HCT116 (cell line): ENCODE measurements around the gene DNAH9. TPM values are rescaled to one million over a fixed set of nuclear protein-coding genes. Genes with fewer than 3 reads are reported as not detected.

ENCODE experiments used
- ATAC-seq: fragments of 200-7000 bp; cut with Tn5 transposase; 2 replicates; pipeline ENCODE4 v1.9.1; 2020; ENCODE audit warnings: mild to moderate bottlenecking, moderate library complexity
- BruUV-seq: library from RNA; stranded (reverse); fragments of 400-500 nt; replicated peaks from 2 replicates; lab custom pipeline; 2021; lab: Mats Ljungman, UMichigan
- CTCF ChIA-PET: fragments of 300-600 bp; sonication (Branson Sonifier 250); formaldehyde crosslinking; loops from one replicate; lab custom pipeline; 2021; ENCODE audit warnings: antibody characterized with exemption; lab: Charles Lee
- POLR2A ChIA-PET: fragments of 300-600, 350-600 bp; sonication (Branson Sonifier 250); formaldehyde crosslinking; loops from one replicate; lab custom pipeline; 2021; ENCODE audit warnings: antibody characterized with exemption; lab: Charles Lee
- RAD21 ChIA-PET, 2 experiments: fragments of 300-600 bp; sonication (Branson Sonifier 250); formaldehyde crosslinking; loops; one replicate each; lab custom pipeline; 2023; ENCODE audit warnings: low total read pairs in 2 of 2; ENCODE audit not compliant: uncharacterized antibody in 2 of 2, unreplicated experiment in 2 of 2, low non-redundant PET in 1 of 2; lab: Charles Lee
- DNase-seq: peaks from one replicate; pipeline ENCODE4 v3.0.0-alpha.2; 2010; ENCODE audit warnings: low read depth, low spot score
- H2AFZ ChIP-seq: fragments of 200-600 bp; shearing (Covaris generic), sonication (generic); 2 replicates; pipeline ENCODE4 v1.6.1; 2017; ENCODE audit warnings: low read depth, mixed run types, mixed read lengths, antibody characterized with exemption, low read length; ENCODE audit not compliant: poor library complexity, severe bottlenecking
- H3K27ac ChIP-seq: 2 replicates; pipeline ENCODE4 v1.5.1; 2012; ENCODE audit warnings: low read depth, low read length
- H3K27me3 ChIP-seq: fragments of 200-600 bp; sonication (generic); 2 replicates; pipeline ENCODE4 v1.6.1; 2016; ENCODE audit warnings: mixed run types, low read length, mixed read lengths; ENCODE audit not compliant: insufficient read depth
- H3K36me3 ChIP-seq, 2 experiments: fragments of 200-500 bp in 1 of 2; fragments of 200-600 bp in 1 of 2; sonication (Bioruptor generic) in 1 of 2; sonication (generic) in 1 of 2; 2 replicates each; pipeline versions ENCODE4 v1.5.1 to v1.6.1; 2014 to 2016; ENCODE audit warnings: low read length in 2 of 2, inconsistent platforms in 1 of 2, mixed read lengths in 1 of 2, mixed run types in 1 of 2; ENCODE audit not compliant: insufficient read depth in 2 of 2, control insufficient read depth in 1 of 2
- H3K4me1 ChIP-seq, 2 experiments: fragments of 200-600 bp in 1 of 2; sonication (generic) in 1 of 2; 2 replicates each; pipeline versions ENCODE4 v1.5.1 to v1.6.1; 2012 to 2017; ENCODE audit warnings: low read length in 2 of 2, inconsistent platforms in 1 of 2, mild to moderate bottlenecking in 1 of 2, mixed read lengths in 1 of 2, mixed run types in 1 of 2, moderate library complexity in 1 of 2; ENCODE audit not compliant: insufficient read depth in 2 of 2, control insufficient read depth in 1 of 2
- H3K4me2 ChIP-seq: fragments of 200-600 bp; sonication (generic); 2 replicates; pipeline ENCODE4 v1.6.1; 2017; ENCODE audit warnings: mixed run types, low read length, mixed read lengths
- H3K4me3 ChIP-seq, 2 experiments: fragments of 200-600 bp in 1 of 2; sonication (generic) in 1 of 2; replicated peaks in 1 of 2; 2 replicates each; pipeline ENCODE4 v1.5.1; 2011 to 2016; ENCODE audit warnings: low read length in 2 of 2, control low read depth in 1 of 2, low read depth in 1 of 2, mild to moderate bottlenecking in 1 of 2, mixed read lengths in 1 of 2, mixed run types in 1 of 2
- H3K79me2 ChIP-seq: fragments of 200-600 bp; sonication (generic); 2 replicates; pipeline ENCODE4 v1.6.1; 2017; ENCODE audit warnings: mild to moderate bottlenecking, mixed run types, low read length, moderate library complexity, mixed read lengths; ENCODE audit not compliant: insufficient read depth
- H3K9ac ChIP-seq: fragments of 200-600 bp; sonication (generic); 2 replicates; pipeline ENCODE4 v1.6.1; 2016; ENCODE audit warnings: low read length, mixed read lengths
- H3K9me2 ChIP-seq: fragments of 200-600 bp; sonication (generic), shearing (Covaris generic); 2 replicates; pipeline ENCODE4 v1.6.1; 2017; ENCODE audit warnings: mixed run types, mild to moderate bottlenecking, moderate library complexity; ENCODE audit not compliant: insufficient read depth
- H3K9me3 ChIP-seq, 2 experiments: fragments of 200-500 bp in 1 of 2; fragments of 200-600 bp in 1 of 2; sonication (Bioruptor generic) in 1 of 2; sonication (generic) in 1 of 2; 2 replicates each; pipeline ENCODE4 v1.6.1; 2014 to 2017; ENCODE audit warnings: low read length in 2 of 2, mixed read lengths in 2 of 2, inconsistent platforms in 1 of 2, low read depth in 1 of 2, mild to moderate bottlenecking in 1 of 2, mixed run types in 1 of 2, moderate library complexity in 1 of 2; ENCODE audit not compliant: control insufficient read depth in 1 of 2, insufficient read depth in 1 of 2
- H4K20me1 ChIP-seq: fragments of 200-600 bp; sonication (generic), shearing (Covaris generic); 2 replicates; pipeline ENCODE4 v1.6.1; 2017; ENCODE audit warnings: mixed run types, mild to moderate bottlenecking, moderate library complexity; ENCODE audit not compliant: insufficient read depth
- ATF3 ChIP-seq: IDR thresholded peaks from 2 replicates; pipeline ENCODE4 v1.6.1; 2012
- CBX3 ChIP-seq: IDR thresholded peaks from 2 replicates; pipeline ENCODE4 v1.6.1; 2012; ENCODE audit warnings: low read depth
- CEBPB ChIP-seq: IDR thresholded peaks from 2 replicates; pipeline ENCODE4 v1.6.1; 2012; ENCODE audit warnings: low read depth
- EGR1 ChIP-seq: IDR thresholded peaks from 2 replicates; pipeline ENCODE4 v1.6.1; 2012; ENCODE audit warnings: low read depth
- ELF1 ChIP-seq: IDR thresholded peaks from 2 replicates; pipeline ENCODE4 v1.6.1; 2012; ENCODE audit warnings: low read depth, borderline replicate concordance
- EZH2 ChIP-seq: fragments of 200-600 bp; sonication (generic); IDR thresholded peaks from 2 replicates; pipeline ENCODE4 v1.6.1; 2017; ENCODE audit warnings: antibody characterized with exemption, mixed run types
- EZH2phosphoT487 ChIP-seq: fragments of 200-600 bp; IDR thresholded peaks from 2 replicates; pipeline ENCODE4 v1.6.1; 2018; ENCODE audit warnings: antibody characterized with exemption, borderline replicate concordance
- JUND ChIP-seq: IDR thresholded peaks from 2 replicates; pipeline ENCODE4 v1.6.1; 2012
- MAX ChIP-seq: IDR thresholded peaks from 2 replicates; pipeline ENCODE4 v1.6.1; 2012
- POLR2A ChIP-seq: IDR thresholded peaks from 2 replicates; pipeline ENCODE4 v1.7.0; 2011; ENCODE audit warnings: borderline replicate concordance; ENCODE audit not compliant: insufficient read depth, insufficient read length; ENCODE audit errors: extremely low read depth
- POLR2AphosphoS5 ChIP-seq: IDR thresholded peaks from 2 replicates; pipeline ENCODE4 v1.6.1; 2011; ENCODE audit warnings: mild to moderate bottlenecking, low read depth, low read length, moderate library complexity
- RAD21 ChIP-seq: IDR thresholded peaks from 2 replicates; pipeline ENCODE4 v1.6.1; 2012; ENCODE audit warnings: low read depth, mild to moderate bottlenecking
- REST ChIP-seq: IDR thresholded peaks from 2 replicates; pipeline ENCODE4 v1.6.1; 2012; ENCODE audit warnings: low read depth
- SP1 ChIP-seq: IDR thresholded peaks from 2 replicates; pipeline ENCODE4 v1.6.1; 2012; ENCODE audit warnings: low read depth
- SRF ChIP-seq: IDR thresholded peaks from 2 replicates; pipeline ENCODE4 v1.6.1; 2012; ENCODE audit warnings: low read depth
- TCF7L2 ChIP-seq: IDR thresholded peaks from 2 replicates; pipeline ENCODE4 v1.7.0; 2011; ENCODE audit warnings: borderline replicate concordance, inconsistent platforms; ENCODE audit not compliant: insufficient read depth, insufficient read length; ENCODE audit errors: extremely low read depth
- ZBTB33 ChIP-seq: IDR thresholded peaks from 2 replicates; pipeline ENCODE4 v1.6.1; 2011; ENCODE audit warnings: mild to moderate bottlenecking, low read length, moderate library complexity; ENCODE audit not compliant: insufficient replicate concordance; ENCODE audit errors: extremely low read depth
- intact Hi-C: fragments of 100-400 bp; cut with micrococcal nuclease; formaldehyde crosslinking; loops from 2 replicates; pipeline ENCODE4 v1.10.0; 2022
- total RNA-seq: library from RNA; stranded (reverse); gene quantifications from one replicate; pipeline ENCODE4 v1.2.1, GENCODE V29; 2021; ENCODE audit not compliant: unreplicated experiment

The DNAH9 gene
- total RNA-seq, 1 experiment from 2014 or later, result not detected

- TF ChIP-seq ELF1 (no peak), REST (no peak), ATF3 (no peak), CBX3 (no peak), EZH2phosphoT487 (no peak), EZH2 (no peak)
Measured at GRCh38 chr17:11952610-11953009, 354.3 kb downstream of the DNAH9 start (continued).

- no TSS peak for BruUV-seq
Measured at GRCh38 chr17:11953924-11954323, 355.7 kb downstream of the DNAH9 start.

More at GRCh38 chr17:11953924-11954323, 355.7 kb downstream of the DNAH9 start:
- Histone ChIP-seq H3K36me3 (no peaks in the 10 kb centered on the region), H3K27me3 (no peaks in the 10 kb centered on the region), H4K20me1 (no peaks in the 10 kb centered on the region), H3K4me3 (no peak overlapping the region), H3K79me2 (no peaks in the 10 kb centered on the region), H3K4me2 (no peak overlapping the region), H3K4me1 (peaks cover 5 to 15% of the 10 kb centered on the region in 2 experiments), H3K9ac (no peak overlapping the region), H3K27ac (no peak overlapping the region), H2AFZ (no peak overlapping the region), H3K9me2 (no peaks in the 10 kb centered on the region), H3K9me3 (peaks cover 3 to 11% of the 10 kb centered on the region in 2 experiments; a peak in 3 of 4 replicates)
- POLR2A ChIA-PET, result no interaction called here
- DNase-seq (no peak), ATAC-seq (no peak)
- TF ChIP-seq POLR2A, result no peak
- TF ChIP-seq CEBPB, result no peak
- no peak for TF ChIP-seq MAX
- no peak for TF ChIP-seq EZH2
- TF ChIP-seq JUND, result no peak
- no peak for TF ChIP-seq EGR1
- TF ChIP-seq POLR2AphosphoS5, result no peak
- no peak for TF ChIP-seq SP1
- no peak for TF ChIP-seq RAD21
- no peak for TF ChIP-seq SRF
- TF ChIP-seq ZBTB33, result no peak
- no peak for TF ChIP-seq CBX3
- no peak for TF ChIP-seq EZH2phosphoT487
- TF ChIP-seq TCF7L2, result no peak
- RAD21 ChIA-PET, result no interaction called here
- intact Hi-C loops, result no loop called here
- CTCF ChIA-PET, result no interaction called here
